Measurements from ENCODE around the gene HIGD2A. TPM values are rescaled to one million over a fixed set of nuclear protein-coding genes. Genes with fewer than 3 reads are reported as not detected.

The HIGD2A gene
- total RNA-seq, 4 donors from 2014 or later: 115 to 146 (median 137) TPM

DNA sequence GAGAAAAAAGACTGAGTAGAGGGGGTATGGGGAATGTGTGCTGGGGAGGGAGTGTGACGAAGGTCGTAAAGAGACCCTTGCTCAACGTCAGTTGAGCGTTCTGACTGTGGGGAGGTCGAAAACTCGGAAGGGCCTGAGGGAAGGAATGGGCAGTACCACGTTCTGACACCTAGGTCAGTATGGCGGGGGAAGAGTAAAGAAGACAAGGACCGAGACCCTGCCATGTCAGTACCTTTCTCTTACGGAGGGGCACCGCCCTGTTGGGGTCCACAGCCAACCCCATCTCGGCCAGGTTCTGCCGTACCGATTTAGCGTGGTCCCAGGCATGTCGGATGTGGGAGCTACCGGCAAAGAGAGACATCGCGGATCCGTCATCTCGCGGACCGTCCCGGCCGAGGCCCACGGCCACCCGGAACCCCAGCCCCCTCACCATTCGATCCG lies 528 bp upstream of the HIGD2A start:
- TF ChIP-seq, protein P1, sequence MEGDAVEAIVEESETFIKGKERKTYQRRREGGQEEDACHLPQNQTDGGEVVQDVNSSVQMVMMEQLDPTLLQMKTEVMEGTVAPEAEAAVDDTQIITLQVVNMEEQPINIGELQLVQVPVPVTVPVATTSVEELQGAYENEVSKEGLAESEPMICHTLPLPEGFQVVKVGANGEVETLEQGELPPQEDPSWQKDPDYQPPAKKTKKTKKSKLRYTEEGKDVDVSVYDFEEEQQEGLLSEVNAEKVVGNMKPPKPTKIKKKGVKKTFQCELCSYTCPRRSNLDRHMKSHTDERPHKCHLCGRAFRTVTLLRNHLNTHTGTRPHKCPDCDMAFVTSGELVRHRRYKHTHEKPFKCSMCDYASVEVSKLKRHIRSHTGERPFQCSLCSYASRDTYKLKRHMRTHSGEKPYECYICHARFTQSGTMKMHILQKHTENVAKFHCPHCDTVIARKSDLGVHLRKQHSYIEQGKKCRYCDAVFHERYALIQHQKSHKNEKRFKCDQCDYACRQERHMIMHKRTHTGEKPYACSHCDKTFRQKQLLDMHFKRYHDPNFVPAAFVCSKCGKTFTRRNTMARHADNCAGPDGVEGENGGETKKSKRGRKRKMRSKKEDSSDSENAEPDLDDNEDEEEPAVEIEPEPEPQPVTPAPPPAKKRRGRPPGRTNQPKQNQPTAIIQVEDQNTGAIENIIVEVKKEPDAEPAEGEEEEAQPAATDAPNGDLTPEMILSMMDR (IDR thresholded peaks at IDR 0.05; ENCODE audit: low read depth): no peak

- TF ChIP-seq, protein P1 (IDR thresholded peaks at IDR 0.05; ENCODE audit: low read depth): no peak
Measured at GRCh38 chr5:176389135-176390123, 878 bp downstream of the HIGD2A start.

DNA sequence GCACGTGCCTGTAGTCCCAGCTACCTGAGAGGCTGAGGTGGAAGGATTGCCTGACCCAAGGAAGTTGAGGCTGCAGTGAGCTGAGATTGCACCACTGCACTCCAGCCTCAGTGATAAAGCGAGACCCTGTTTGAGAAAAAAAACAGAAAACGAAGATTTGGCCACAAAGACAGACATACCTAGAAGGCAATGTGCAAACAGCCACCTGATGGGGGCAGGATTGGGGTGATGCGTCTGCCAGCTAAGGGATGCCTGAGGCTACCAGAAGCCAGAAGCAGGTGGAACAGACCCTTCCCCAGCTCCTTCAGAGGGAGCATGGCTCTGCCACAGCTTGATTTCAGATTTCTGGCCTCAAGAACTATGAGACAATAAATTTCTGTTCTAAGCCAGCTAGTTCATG lies 2.9 kb downstream of the HIGD2A start:
- TF ChIP-seq, protein P1 (IDR thresholded peaks at IDR 0.05; ENCODE audit: low read depth): no peak

DNA sequence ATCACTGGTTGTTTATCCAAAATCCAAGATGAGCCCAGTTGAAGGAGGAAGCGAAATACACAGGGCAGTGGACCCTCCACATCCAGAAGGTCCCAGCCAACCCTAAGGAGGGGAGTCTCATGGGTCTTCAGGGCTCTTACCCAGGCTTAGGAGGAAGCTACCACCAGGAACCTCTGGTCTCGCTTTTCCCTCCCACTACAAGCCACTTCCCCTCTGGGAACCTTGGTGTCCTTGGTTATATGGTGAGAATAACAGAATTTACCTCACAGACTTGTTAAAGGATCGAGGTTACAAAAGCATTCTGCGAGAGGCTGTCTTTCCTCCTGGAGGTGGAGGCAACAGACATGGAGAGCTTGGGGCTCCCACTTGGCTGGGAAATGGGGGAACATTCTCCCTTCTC lies 3.4 kb downstream of the HIGD2A start:
- TF ChIP-seq, protein P1 (IDR thresholded peaks at IDR 0.05; ENCODE audit: low read depth): no peak

- TF ChIP-seq, protein P1 (IDR thresholded peaks at IDR 0.05; ENCODE audit: low read depth): no peak
Measured at GRCh38 chr5:176392526-176392925, 4.0 kb downstream of the HIGD2A start.

DNA sequence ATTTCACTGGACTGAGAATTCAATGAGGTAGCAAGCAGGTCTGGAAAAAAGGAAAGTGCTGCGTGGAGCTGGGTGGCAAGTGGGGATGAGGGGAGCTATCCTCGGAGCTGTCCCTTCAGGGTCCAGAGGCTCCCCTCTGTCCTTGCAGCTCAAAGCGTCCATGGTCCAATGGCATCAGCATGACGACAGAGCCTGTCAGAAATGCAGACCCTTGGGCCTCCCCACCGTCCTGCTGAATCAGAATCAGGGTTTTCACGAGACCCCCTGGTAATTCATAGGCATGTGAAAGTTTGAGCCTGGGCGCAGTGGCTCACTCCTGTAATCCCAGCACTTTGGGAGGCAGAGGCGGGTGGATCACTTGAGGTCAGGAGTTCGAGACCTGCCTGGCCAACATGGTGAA lies 5.5 kb downstream of the HIGD2A start:
- TF ChIP-seq, protein P1 (IDR thresholded peaks at IDR 0.05; ENCODE audit: low read depth): no peak

GRCh38 chr5:176394881-176395675 lies 6.5 kb downstream of the HIGD2A start:
- TF ChIP-seq, protein P1 (IDR thresholded peaks at IDR 0.05; ENCODE audit: low read depth): no peak

Measured in subcutaneous adipose tissue (tissue), 4 donors.